Karpas-422 (cell line): ENCODE measurements around the gene RSPH3. TPM values are rescaled to one million over a fixed set of nuclear protein-coding genes. Genes with fewer than 3 reads are reported as not detected.
"Not testable (repeated sequence)": the region's sequence is repeated elsewhere in the genome, so short reads cannot be mapped to it uniquely, and the experiment has no call there.

Experiments
- DNase-seq: peaks from one replicate; pipeline ENCODE4 v3.0.0-alpha.2; 2015
- H2AFZ ChIP-seq: fragments of 200-600 bp; sonication (generic); 2 replicates; pipeline ENCODE4 v1.6.1; 2014; ENCODE audit warnings: antibody characterized with exemption, low read length, mixed read lengths
- H3K27ac ChIP-seq: fragments of 200-600 bp; sonication (generic); 2 replicates; pipeline ENCODE4 v1.5.1; 2014; ENCODE audit warnings: mild to moderate bottlenecking, low read length, moderate library complexity
- H3K27me3 ChIP-seq: fragments of 200-600 bp; sonication (generic); 2 replicates; pipeline ENCODE4 v1.6.1; 2014; ENCODE audit warnings: low read length, mixed read lengths
- H3K36me3 ChIP-seq: fragments of 200-600 bp; sonication (generic); 2 replicates; pipeline ENCODE4 v1.6.1; 2014; ENCODE audit warnings: low read length, mixed read lengths; ENCODE audit not compliant: insufficient read depth
- H3K4me1 ChIP-seq: fragments of 200-600 bp; sonication (generic); 2 replicates; pipeline ENCODE4 v1.6.1; 2014; ENCODE audit warnings: mild to moderate bottlenecking, low read length, mixed read lengths
- H3K4me2 ChIP-seq: fragments of 200-600 bp; sonication (generic); 2 replicates; pipeline ENCODE4 v1.6.1; 2014; ENCODE audit warnings: low read length, low read depth, mild to moderate bottlenecking; ENCODE audit not compliant: poor library complexity, severe bottlenecking
- H3K4me3 ChIP-seq: fragments of 200-600 bp; sonication (generic); 2 replicates; pipeline ENCODE4 v1.5.1; 2014; ENCODE audit warnings: mild to moderate bottlenecking, antibody characterized with exemption, low read length, mixed read lengths
- H3K79me2 ChIP-seq: fragments of 200-600 bp; sonication (generic); 2 replicates; pipeline ENCODE4 v1.6.1; 2014; ENCODE audit warnings: mild to moderate bottlenecking, low read length, mixed read lengths
- H3K9ac ChIP-seq: fragments of 200-600 bp; sonication (generic); 2 replicates; pipeline ENCODE4 v1.6.0; 2014; ENCODE audit warnings: low read length
- H3K9me2 ChIP-seq: fragments of 200-600 bp; sonication (generic), shearing (Covaris generic); replicated peaks from 2 replicates; pipeline ENCODE4 v1.6.0; 2014; ENCODE audit warnings: mild to moderate bottlenecking, low read length, moderate library complexity; ENCODE audit not compliant: insufficient read depth
- H3K9me3 ChIP-seq: fragments of 300-700, 200-600 bp; sonication (generic); 2 replicates; pipeline ENCODE4 v1.6.1; 2014; ENCODE audit warnings: low read length, mixed read lengths
- H4K20me1 ChIP-seq: fragments of 200-600 bp; sonication (generic); 2 replicates; pipeline ENCODE4 v1.6.1; 2014; ENCODE audit warnings: mild to moderate bottlenecking, antibody characterized with exemption, low read length, low read depth; ENCODE audit not compliant: insufficient read depth
- total RNA-seq: library from RNA; depleted of rRNA; stranded (reverse); fragments of >200 nt; shearing (Covaris generic); gene quantifications from 2 replicates; pipeline ENCODE4 v1.2.3, GENCODE V29; 2014; ENCODE audit warnings: low replicate concordance

RSPH3 gene
- total RNA-seq, 1 experiment from 2014 or later, result 3.3 TPM

- Histone ChIP-seq H3K27ac (no peak overlapping the region), H3K27me3 (no peaks in the 10 kb centered on the region), H3K36me3 (no peaks in the 10 kb centered on the region), H3K9me3 (no peaks in the 10 kb centered on the region), H3K79me2 (no peaks in the 10 kb centered on the region), H3K9me2 (no peaks in the 10 kb centered on the region), H2AFZ (peak overlapping the region; percentile 89), H3K9ac (peak overlapping the region; percentile 90), H3K4me2 (peak overlapping the region; percentile 84), H3K4me1 (peaks cover 17% of the 10 kb centered on the region), H4K20me1 (no peaks in the 10 kb centered on the region), H3K4me3 (peak overlapping the region; percentile 82)
- no peak for DNase-seq
Observed at GRCh38 chr6:158999154-158999665, 792 bp downstream of the RSPH3 start.

GRCh38 chr6:158996856-158997255 is 3.1 kb downstream of the RSPH3 start:
- no peak overlapping the region for H3K27ac ChIP-seq
- no peak for DNase-seq
- no peak overlapping the region for H3K4me2 ChIP-seq
- H3K9ac ChIP-seq, result no peak overlapping the region
- H3K9me3 ChIP-seq, result no peaks in the 10 kb centered on the region
- H3K79me2 ChIP-seq, result no peaks in the 10 kb centered on the region
- peaks cover 17% of the 10 kb centered on the region for H3K4me1 ChIP-seq
- H3K36me3 ChIP-seq, result no peaks in the 10 kb centered on the region
- no peak overlapping the region for H3K4me3 ChIP-seq
- H4K20me1 ChIP-seq, result no peaks in the 10 kb centered on the region
- no peak overlapping the region for H2AFZ ChIP-seq
- H3K27me3 ChIP-seq, result no peaks in the 10 kb centered on the region
- no peaks in the 10 kb centered on the region for H3K9me2 ChIP-seq

- no peaks in the 10 kb centered on the region for H3K79me2 ChIP-seq
- no peak overlapping the region for H3K4me2 ChIP-seq
- H3K9ac ChIP-seq, result no peak overlapping the region
- H3K27ac ChIP-seq, result no peak overlapping the region
- H3K27me3 ChIP-seq, result no peaks in the 10 kb centered on the region
- H2AFZ ChIP-seq, result no peak overlapping the region
- no peaks in the 10 kb centered on the region for H3K4me1 ChIP-seq
- no peak for DNase-seq
- H3K9me2 ChIP-seq, result no peaks in the 10 kb centered on the region
- no peak overlapping the region for H3K4me3 ChIP-seq
- peaks cover 2% of the 10 kb centered on the region for H3K9me3 ChIP-seq
- H4K20me1 ChIP-seq, result no peaks in the 10 kb centered on the region
- no peaks in the 10 kb centered on the region for H3K36me3 ChIP-seq
Observed at GRCh38 chr6:158993639-158994038, 6.4 kb downstream of the RSPH3 start.

- no peak for DNase-seq
- no peaks in the 10 kb centered on the region for H3K36me3 ChIP-seq
- H3K27ac ChIP-seq, result no peak overlapping the region
- H3K79me2 ChIP-seq, result no peaks in the 10 kb centered on the region
- H3K9ac ChIP-seq, result no peak overlapping the region
- H3K9me2 ChIP-seq, result no peaks in the 10 kb centered on the region
- no peaks in the 10 kb centered on the region for H4K20me1 ChIP-seq
- no peak overlapping the region for H2AFZ ChIP-seq
- no peak overlapping the region for H3K4me2 ChIP-seq
- H3K27me3 ChIP-seq, result no peaks in the 10 kb centered on the region
- H3K4me1 ChIP-seq, result no peaks in the 10 kb centered on the region
- H3K9me3 ChIP-seq, result peaks cover 13% of the 10 kb centered on the region
- H3K4me3 ChIP-seq, result no peak overlapping the region
Observed at GRCh38 chr6:158991017-158991723, 8.8 kb downstream of the RSPH3 start.

GRCh38 chr6:158989711-158990110 is 10.3 kb downstream of the RSPH3 start:
- not testable (repeated sequence) for H2AFZ ChIP-seq, H3K79me2 ChIP-seq, H3K36me3 ChIP-seq, H3K9ac ChIP-seq, H3K27ac ChIP-seq, H3K4me3 ChIP-seq, H3K9me2 ChIP-seq, H4K20me1 ChIP-seq, H3K4me1 ChIP-seq, H3K4me2 ChIP-seq, H3K27me3 ChIP-seq, DNase-seq
- peaks cover 13% of the 10 kb centered on the region for H3K9me3 ChIP-seq

- no peaks in the 10 kb centered on the region for H3K27me3 ChIP-seq
- no peak overlapping the region for H3K9ac ChIP-seq
- H4K20me1 ChIP-seq, result no peaks in the 10 kb centered on the region
- H3K79me2 ChIP-seq, result no peaks in the 10 kb centered on the region
- H3K9me3 ChIP-seq, result peaks cover 13% of the 10 kb centered on the region
- H3K27ac ChIP-seq, result no peak overlapping the region
- no peaks in the 10 kb centered on the region for H3K36me3 ChIP-seq
- no peaks in the 10 kb centered on the region for H3K9me2 ChIP-seq
- no peak overlapping the region for H3K4me3 ChIP-seq
- H2AFZ ChIP-seq, result no peak overlapping the region
- no peak overlapping the region for H3K4me2 ChIP-seq
- H3K4me1 ChIP-seq, result no peaks in the 10 kb centered on the region
- no peak for DNase-seq
Observed at GRCh38 chr6:158988477-158988876, 11.5 kb downstream of the RSPH3 start.

GRCh38 chr6:158987657-158988056 is 12.3 kb downstream of the RSPH3 start:
- Histone ChIP-seq H3K36me3 (no peaks in the 10 kb centered on the region), H3K4me3 (no peak overlapping the region), H3K4me1 (no peaks in the 10 kb centered on the region), H2AFZ (no peak overlapping the region), H3K9me2 (no peaks in the 10 kb centered on the region), H3K79me2 (no peaks in the 10 kb centered on the region), H4K20me1 (no peaks in the 10 kb centered on the region), H3K27me3 (no peaks in the 10 kb centered on the region), H3K9me3 (peaks cover 13% of the 10 kb centered on the region), H3K9ac (no peak overlapping the region), H3K4me2 (no peak overlapping the region), H3K27ac (no peak overlapping the region)
- DNase-seq, result no peak

GRCh38 chr6:158978757-158979156 is 21.2 kb downstream of the RSPH3 start:
- no peak overlapping the region for H3K27ac ChIP-seq
- no peaks in the 10 kb centered on the region for H3K79me2 ChIP-seq

More at GRCh38 chr6:158978757-158979156, 21.2 kb downstream of the RSPH3 start:
- Histone ChIP-seq H3K27me3 (no peaks in the 10 kb centered on the region), H3K36me3 (no peaks in the 10 kb centered on the region), H4K20me1 (no peaks in the 10 kb centered on the region), H3K9me3 (no peaks in the 10 kb centered on the region), H3K4me3 (no peak overlapping the region), H3K9me2 (no peaks in the 10 kb centered on the region), H3K4me1 (no peaks in the 10 kb centered on the region), H3K4me2 (no peak overlapping the region), H2AFZ (no peak overlapping the region), H3K9ac (no peak overlapping the region)
- peak; percentile 44 for DNase-seq
